Stimulated activated naive B cell treated with anti-CD40 and anti-IgM and Interleukin-4, amounts not matched to agents 10 μg/mL and 1 μg/mL and 100 μg/mL, for 72 hours (primary cell): ENCODE results near the gene OR5C1.
"Not testable (repeated sequence)": the region's sequence is repeated elsewhere in the genome, so short reads cannot be mapped to it uniquely, and the experiment has no call there.

Experiments used
- ATAC-seq, 2 donors: fragments of 150-1000 bp; cut with Tn5 transposase; replicated peaks; 2 replicates each; pipeline ENCODE4 v1.10.0; 2021; ENCODE audit warnings: moderate library complexity in 1 of 2
- DNase-seq: peaks from one replicate; pipeline ENCODE4 v3.0.0; 2021
- H3K27ac Mint-ChIP-seq: one replicate; pipeline ENCODE4 v1.8.0; 2022; ENCODE audit warnings: mild to moderate bottlenecking, mixed read lengths
- H3K27me3 Mint-ChIP-seq, 2 donors: one replicate each; pipeline ENCODE4 v1.8.0; 2022; ENCODE audit warnings: mixed read lengths in 2 of 2
- H3K36me3 Mint-ChIP-seq, 2 donors: one replicate each; pipeline ENCODE4 v1.8.0; 2022; ENCODE audit warnings: mixed read lengths in 2 of 2, mild to moderate bottlenecking in 1 of 2
- H3K4me1 Mint-ChIP-seq, 2 donors: one replicate each; pipeline ENCODE4 v1.8.0; 2022; ENCODE audit warnings: mixed read lengths in 2 of 2, mild to moderate bottlenecking in 1 of 2
- H3K4me3 Mint-ChIP-seq, 2 donors: one replicate each; pipeline ENCODE4 v1.8.0; 2022; ENCODE audit warnings: mild to moderate bottlenecking in 2 of 2, mixed read lengths in 2 of 2, moderate library complexity in 1 of 2
- H3K9me3 Mint-ChIP-seq, 2 donors: one replicate each; pipeline ENCODE4 v1.8.0; 2022; ENCODE audit warnings: mixed read lengths in 2 of 2, mild to moderate bottlenecking in 1 of 2

OR5C1 gene

GRCh38 chr9:122800066-122801060 is 11.6 kb downstream of the OR5C1 start, which contains the start of gene OR1K1:
OR1K1 (plus strand) TSS chr9:122800123; CDS start chr9:122800123, 0 bp downstream.
- DNase-seq = no peak
- Mint-ChIP-seq H3K27me3 (no peaks in the 10 kb centered on the region), H3K36me3 (peaks cover 0 to 6% of the 10 kb centered on the region in 2 donors), H3K9me3 (no peaks in the 10 kb centered on the region), H3K27ac (no peak within 1 kb of the TSS), H3K4me3 (no peak within 1 kb of the TSS), H3K4me1 (peaks cover 4 to 6% of the 10 kb centered on the region in 2 donors)
- no peak for ATAC-seq

- DNase-seq = no peak
- Mint-ChIP-seq H3K36me3 (peaks cover 0 to 8% of the 10 kb centered on the region in 2 donors), H3K27me3 (no peaks in the 10 kb centered on the region), H3K4me3 (no peak overlapping the region), H3K9me3 (no peaks in the 10 kb centered on the region), H3K27ac (no peak overlapping the region), H3K4me1 (no peaks in the 10 kb centered on the region)
- no peak for ATAC-seq
These were observed 17.9 kb downstream of the OR5C1 start for GRCh38 chr9:122806661-122807060.

- Mint-ChIP-seq H3K27ac (no peak overlapping the region), H3K27me3 (no peaks in the 10 kb centered on the region), H3K4me1 (no peaks in the 10 kb centered on the region), H3K36me3 (peaks cover 0 to 8% of the 10 kb centered on the region in 2 donors), H3K4me3 (no peak overlapping the region), H3K9me3 (no peaks in the 10 kb centered on the region)
- DNase-seq (no peak), ATAC-seq (peak; percentile 24 to 50)
These were observed 18.7 kb downstream of the OR5C1 start for GRCh38 chr9:122807271-122807900.

- ATAC-seq (no peak), DNase-seq (no peak)
- Mint-ChIP-seq H3K4me1 (no peaks in the 10 kb centered on the region), H3K27me3 (no peaks in the 10 kb centered on the region), H3K4me3 (no peak overlapping the region), H3K9me3 (no peaks in the 10 kb centered on the region), H3K36me3 (peaks cover 0 to 8% of the 10 kb centered on the region in 2 donors), H3K27ac (no peak overlapping the region)
These were observed 19.4 kb downstream of the OR5C1 start for GRCh38 chr9:122808141-122808540.

- not testable (repeated sequence) for H3K9me3 Mint-ChIP-seq, ATAC-seq, H3K4me3 Mint-ChIP-seq, H3K27me3 Mint-ChIP-seq, H3K36me3 Mint-ChIP-seq, DNase-seq, H3K27ac Mint-ChIP-seq, H3K4me1 Mint-ChIP-seq
These were observed 20.5 kb downstream of the OR5C1 start for GRCh38 chr9:122809261-122809660.

GRCh38 chr9:122810306-122810946 is 21.7 kb downstream of the OR5C1 start:
- Mint-ChIP-seq H3K4me1 (peaks cover 7 to 12% of the 10 kb centered on the region in 2 donors), H3K36me3 (peaks cover 0 to 16% of the 10 kb centered on the region in 2 donors), H3K27me3 (no peaks in the 10 kb centered on the region), H3K27ac (no peak overlapping the region), H3K4me3 (no peak overlapping the region), H3K9me3 (no peaks in the 10 kb centered on the region)
- DNase-seq (peak; percentile 42), ATAC-seq (peak; percentile 87 to 91)

GRCh38 chr9:122812736-122813135 is 24.0 kb downstream of the OR5C1 start:
- Mint-ChIP-seq H3K36me3 (peaks cover 5 to 16% of the 10 kb centered on the region in 2 donors), H3K4me3 (no peak overlapping the region), H3K27me3 (no peaks in the 10 kb centered on the region), H3K27ac (no peak overlapping the region), H3K4me1 (peaks cover 15 to 27% of the 10 kb centered on the region in 2 donors), H3K9me3 (no peaks in the 10 kb centered on the region)
- DNase-seq (no peak), ATAC-seq (no peak)

- Mint-ChIP-seq H3K9me3 (no peaks in the 10 kb centered on the region), H3K27me3 (no peaks in the 10 kb centered on the region), H3K4me3 (no peak overlapping the region), H3K36me3 (peaks cover 6 to 16% of the 10 kb centered on the region in 2 donors), H3K27ac (peak overlapping the region; percentile 75), H3K4me1 (peaks cover 15 to 27% of the 10 kb centered on the region in 2 donors)
- DNase-seq = no peak
- ATAC-seq = no peak
These were observed 25.8 kb downstream of the OR5C1 start for GRCh38 chr9:122814545-122814944.

GRCh38 chr9:122815544-122815943 is 26.8 kb downstream of the OR5C1 start:
- Mint-ChIP-seq H3K27me3 (no peaks in the 10 kb centered on the region), H3K9me3 (no peaks in the 10 kb centered on the region), H3K36me3 (peaks cover 10 to 25% of the 10 kb centered on the region in 2 donors), H3K4me3 (no peak overlapping the region), H3K27ac (peak overlapping the region; percentile 75), H3K4me1 (peaks cover 17 to 27% of the 10 kb centered on the region in 2 donors)
- ATAC-seq = peak; percentile 41 to 59
- DNase-seq = no peak

GRCh38 chr9:122816163-122816867 is 27.6 kb downstream of the OR5C1 start:
- no peaks in the 10 kb centered on the region for H3K9me3 Mint-ChIP-seq
- no peak for DNase-seq
- no peaks in the 10 kb centered on the region for H3K27me3 Mint-ChIP-seq
- H3K4me3 Mint-ChIP-seq = peak overlapping the region; percentile 69 to 73
- peak; percentile 77 to 85 for ATAC-seq
- peaks cover 17 to 33% of the 10 kb centered on the region in 2 donors for H3K4me1 Mint-ChIP-seq
- H3K27ac Mint-ChIP-seq = peak overlapping the region; percentile 89
- H3K36me3 Mint-ChIP-seq = peaks cover 11 to 29% of the 10 kb centered on the region in 2 donors

- DNase-seq = no peak
- H3K4me1 Mint-ChIP-seq = peaks cover 26 to 46% of the 10 kb centered on the region in 2 donors
- no peak overlapping the region for H3K27ac Mint-ChIP-seq
- no peak for ATAC-seq
- no peak overlapping the region for H3K4me3 Mint-ChIP-seq
- H3K27me3 Mint-ChIP-seq = no peaks in the 10 kb centered on the region
- H3K9me3 Mint-ChIP-seq = no peaks in the 10 kb centered on the region
- H3K36me3 Mint-ChIP-seq = peaks cover 11 to 40% of the 10 kb centered on the region in 2 donors
These were observed 30.6 kb downstream of the OR5C1 start for GRCh38 chr9:122819326-122819725.

- Mint-ChIP-seq H3K27ac (no peak overlapping the region), H3K36me3 (peaks cover 11 to 37% of the 10 kb centered on the region in 2 donors), H3K4me3 (no peak overlapping the region), H3K9me3 (no peaks in the 10 kb centered on the region), H3K4me1 (peaks cover 21 to 40% of the 10 kb centered on the region in 2 donors), H3K27me3 (no peaks in the 10 kb centered on the region)
- no peak for ATAC-seq
- DNase-seq = no peak
These were observed 31.2 kb downstream of the OR5C1 start for GRCh38 chr9:122819791-122820489.

GRCh38 chr9:122820490-122820845 is 31.7 kb downstream of the OR5C1 start:
- Mint-ChIP-seq H3K36me3 (peaks cover 11 to 35% of the 10 kb centered on the region in 2 donors), H3K27ac (no peak overlapping the region), H3K4me1 (peaks cover 19 to 34% of the 10 kb centered on the region in 2 donors)

More at GRCh38 chr9:122820490-122820845, 31.7 kb downstream of the OR5C1 start:
- no peaks in the 10 kb centered on the region for H3K9me3 Mint-ChIP-seq
- DNase-seq (no peak), ATAC-seq (no peak)
- H3K27me3 Mint-ChIP-seq = no peaks in the 10 kb centered on the region
- H3K4me3 Mint-ChIP-seq = no peak overlapping the region
